IMR-90 (cell line): ENCODE data around the gene TESK2. TPM values are rescaled to one million over a fixed set of nuclear protein-coding genes. Genes with fewer than 3 reads are reported as not detected.

Experiments used
- ATAC-seq: fragments of 200-7000 bp; cut with Tn5 transposase; 2 replicates; pipeline ENCODE4 v1.9.1; 2020; ENCODE audit warnings: low read depth, mild to moderate bottlenecking, moderate library complexity
- BruUV-seq: library from RNA; stranded (reverse); fragments of 400-500 nt; replicated peaks from 2 replicates; lab custom pipeline; 2021; lab: Mats Ljungman, UMichigan
- CTCF ChIA-PET: fragments of 300-600 bp; formaldehyde crosslinking; extraction: SDS; loops from one replicate; lab custom pipeline; 2021; ENCODE audit warnings: antibody characterized with exemption; lab: Yijun Ruan, JAX
- POLR2A ChIA-PET: fragments of 300-600 bp; sonication (Branson Sonifier 250); formaldehyde crosslinking; loops from one replicate; lab custom pipeline; 2022; ENCODE audit warnings: antibody characterized with exemption; ENCODE audit not compliant: unreplicated experiment; lab: Charles Lee
- DNase-seq: peaks from one replicate; pipeline ENCODE4 v3.0.0; 2013
- H2AFZ ChIP-seq: replicated peaks from 2 replicates; pipeline ENCODE3; 2013; ENCODE audit warnings: low read length, mild to moderate bottlenecking; ENCODE audit not compliant: poor library complexity
- H2AK5ac ChIP-seq: 2 replicates; pipeline ENCODE4 v1.6.1; 2013; ENCODE audit warnings: low read depth, low read length, inconsistent platforms
- H2AK9ac ChIP-seq: replicated peaks from 2 replicates; pipeline ENCODE3; 2013; ENCODE audit warnings: mild to moderate bottlenecking, low read depth, low read length, moderate library complexity; ENCODE audit not compliant: poor library complexity
- H2BK120ac ChIP-seq: 2 replicates; pipeline ENCODE4 v1.6.1; 2013; ENCODE audit warnings: low read depth, low read length, inconsistent platforms
- H2BK15ac ChIP-seq: 3 replicates; pipeline ENCODE4 v1.6.1; 2013; ENCODE audit warnings: low read depth, low read length, inconsistent platforms
- H2BK20ac ChIP-seq: 2 replicates; pipeline ENCODE4 v1.6.1; 2013; ENCODE audit warnings: low read depth, mild to moderate bottlenecking, inconsistent platforms, low read length, moderate library complexity
- H2BK5ac ChIP-seq: 2 replicates; pipeline ENCODE4 v1.6.1; 2013; ENCODE audit warnings: mild to moderate bottlenecking, low read depth, low read length, inconsistent platforms; ENCODE audit not compliant: poor library complexity, severe bottlenecking
- H3K14ac ChIP-seq: replicated peaks from 2 replicates; pipeline ENCODE4 v1.6.1; 2013; ENCODE audit warnings: low read depth, low read length, inconsistent platforms
- H3K18ac ChIP-seq: 2 replicates; pipeline ENCODE4 v1.6.1; 2013; ENCODE audit warnings: low read depth, low read length, control low read depth
- H3K23ac ChIP-seq: 2 replicates; pipeline ENCODE4 v1.6.1; 2013; ENCODE audit warnings: low read depth, low read length, inconsistent platforms
- H3K27ac ChIP-seq: 2 replicates; pipeline ENCODE4 v1.5.1; 2013; ENCODE audit warnings: mild to moderate bottlenecking, control low read depth, low read length; ENCODE audit not compliant: insufficient read depth
- H3K27me3 ChIP-seq: 2 replicates; pipeline ENCODE4 v1.6.1; 2013; ENCODE audit warnings: low read length; ENCODE audit not compliant: control insufficient read depth, insufficient read depth
- H3K36me3 ChIP-seq: 2 replicates; pipeline ENCODE4 v1.6.1; 2013; ENCODE audit warnings: low read length, mixed read lengths; ENCODE audit not compliant: control insufficient read depth, insufficient read depth
- H3K4ac ChIP-seq: 2 replicates; pipeline ENCODE4 v1.6.1; 2013; ENCODE audit warnings: low read depth, low read length, inconsistent platforms
- H3K4me1 ChIP-seq: 2 replicates; pipeline ENCODE4 v1.6.1; 2013; ENCODE audit warnings: low read length, mixed read lengths; ENCODE audit not compliant: control insufficient read depth, insufficient read depth
- H3K4me2 ChIP-seq: 2 replicates; pipeline ENCODE4 v1.6.1; 2013; ENCODE audit warnings: low read depth, mild to moderate bottlenecking, control low read depth, low read length, moderate library complexity
- H3K4me3 ChIP-seq: 2 replicates; pipeline ENCODE4 v1.5.1; 2013; ENCODE audit warnings: low read depth, mild to moderate bottlenecking, control low read depth, low read length, moderate library complexity; ENCODE audit not compliant: insufficient read depth
- H3K56ac ChIP-seq: 2 replicates; pipeline ENCODE4 v1.6.1; 2013; ENCODE audit warnings: low read length, inconsistent platforms; ENCODE audit not compliant: insufficient read depth; ENCODE audit errors: extremely low read depth
- H3K79me1 ChIP-seq, 2 experiments: 2 replicates each; pipeline ENCODE4 v1.6.1; 2013; ENCODE audit warnings: low read length in 2 of 2, inconsistent platforms in 1 of 2, low read depth in 1 of 2
- H3K9ac ChIP-seq: 2 replicates; pipeline ENCODE4 v1.6.1; 2013; ENCODE audit warnings: low read depth, low read length, control low read depth
- H3K9me1 ChIP-seq: 2 replicates; pipeline ENCODE4 v1.6.1; 2013; ENCODE audit warnings: low read length, inconsistent platforms; ENCODE audit not compliant: insufficient read depth
- H3K9me3 ChIP-seq: 2 replicates; pipeline ENCODE4 v1.6.1; 2013; ENCODE audit warnings: low read length; ENCODE audit not compliant: control insufficient read depth, insufficient read depth
- H4K20me1 ChIP-seq: 2 replicates; pipeline ENCODE4 v1.6.1; 2013; ENCODE audit warnings: low read length, inconsistent platforms; ENCODE audit not compliant: insufficient read depth
- H4K5ac ChIP-seq: 2 replicates; pipeline ENCODE4 v1.6.1; 2013; ENCODE audit warnings: mild to moderate bottlenecking, low read depth, low read length, control low read depth
- H4K8ac ChIP-seq, 2 experiments: 2 replicates each; pipeline ENCODE4 v1.6.1; 2013; ENCODE audit warnings: low read depth in 2 of 2, low read length in 2 of 2, control low read depth in 1 of 2, inconsistent platforms in 1 of 2
- H4K91ac ChIP-seq: 2 replicates; pipeline ENCODE4 v1.6.1; 2013; ENCODE audit warnings: low read depth, low read length, inconsistent platforms; ENCODE audit not compliant: insufficient read depth
- BHLHE40 ChIP-seq: fragments of 150-350 bp; IDR thresholded peaks from 2 replicates; pipeline ENCODE4 v1.6.1; 2016; ENCODE audit warnings: mild to moderate bottlenecking, low read depth, low read length
- CEBPB ChIP-seq: IDR thresholded peaks from 2 replicates; pipeline ENCODE4 v1.6.1; 2012; ENCODE audit warnings: low read depth, low read length, improper control_type of control experiment
- CHD1 ChIP-seq: IDR thresholded peaks from 2 replicates; pipeline ENCODE4 v1.6.1; 2012; ENCODE audit warnings: low read depth, low read length, improper control_type of control experiment
- CTCF ChIP-seq: conservative IDR thresholded peaks from 2 replicates; pipeline ENCODE4 v1.5.1; 2012; ENCODE audit warnings: mild to moderate bottlenecking, low read depth, low read length, improper control_type of control experiment
- ELK1 ChIP-seq: fragments of 150-350 bp; IDR thresholded peaks from 2 replicates; pipeline ENCODE4 v1.6.1; 2016; ENCODE audit warnings: low read depth, mild to moderate bottlenecking, low read length, moderate library complexity, borderline replicate concordance
- FOS ChIP-seq: fragments of 150-350 bp; IDR thresholded peaks from 2 replicates; pipeline ENCODE4 v1.6.1; 2016; ENCODE audit warnings: low read depth, low read length
- MAFK ChIP-seq: IDR thresholded peaks from 2 replicates; pipeline ENCODE4 v1.6.1; 2012; ENCODE audit warnings: low read depth, low read length, improper control_type of control experiment
- MAZ ChIP-seq: IDR thresholded peaks from 2 replicates; pipeline ENCODE4 v1.6.1; 2012; ENCODE audit warnings: low read depth, mild to moderate bottlenecking, low read length, improper control_type of control experiment, moderate library complexity, borderline replicate concordance
- MXI1 ChIP-seq: IDR thresholded peaks from 2 replicates; pipeline ENCODE4 v1.6.1; 2012; ENCODE audit warnings: low read depth, mild to moderate bottlenecking, low read length, moderate library complexity, borderline replicate concordance
- NFE2L2 ChIP-seq: fragments of 150-350 bp; IDR thresholded peaks from 2 replicates; pipeline ENCODE4 v1.6.1; 2016; ENCODE audit warnings: low read depth, mild to moderate bottlenecking, low read length
- POLR2A ChIP-seq: IDR thresholded peaks from 2 replicates; pipeline ENCODE4 v1.6.1; 2012; ENCODE audit warnings: mild to moderate bottlenecking, low read depth, low read length
- RAD21 ChIP-seq: IDR thresholded peaks from 2 replicates; pipeline ENCODE4 v1.6.1; 2012; ENCODE audit warnings: low read length, improper control_type of control experiment
- RCOR1 ChIP-seq: IDR thresholded peaks from 2 replicates; pipeline ENCODE4 v1.6.1; 2012; ENCODE audit warnings: mild to moderate bottlenecking, low read length, improper control_type of control experiment; ENCODE audit not compliant: insufficient replicate concordance
- RFX5 ChIP-seq: IDR thresholded peaks from 2 replicates; pipeline ENCODE4 v1.8.0; 2012; ENCODE audit warnings: low read depth, mild to moderate bottlenecking, low read length, moderate library complexity
- SMC3 ChIP-seq: fragments of 150-350 bp; IDR thresholded peaks from 2 replicates; pipeline ENCODE4 v1.6.1; 2016; ENCODE audit warnings: low read depth, mild to moderate bottlenecking, antibody characterized with exemption, low read length, moderate library complexity
- USF2 ChIP-seq: fragments of 150-350 bp; IDR thresholded peaks from 2 replicates; pipeline ENCODE4 v1.6.1; 2017; ENCODE audit warnings: mild to moderate bottlenecking, antibody characterized with exemption, low read length, low read depth
- WGBS, 2 experiments: methylation state at CpG; one replicate each; pipeline versions ENCODE4 v1.1.5 to v1.1.7; 2013; ENCODE audit warnings: missing lambda C conversion rate in 2 of 2; ENCODE audit not compliant: insufficient read length in 1 of 2; ENCODE audit errors: extremely low coverage in 2 of 2; 5-methylcytosine and 5-hydroxymethylcytosine counted together
- dilution Hi-C: fragments of 300-500 bp; cut with HindIII; formaldehyde crosslinking; loops from one replicate; pipeline ENCODE4 v1.14.3; 2018; ENCODE audit warnings: low sequenced_read_pairs; ENCODE audit not compliant: unreplicated experiment
- in situ Hi-C: fragments of 300-500 bp; cut with MboI; formaldehyde crosslinking; loops from 3 replicates; pipeline ENCODE4 v1.14.3; 2019; ENCODE audit warnings: low sequenced_read_pairs, inconsistent platforms, mixed read lengths
- intact Hi-C: fragments of 100-400 bp; cut with micrococcal nuclease; formaldehyde crosslinking; loops from 2 replicates; pipeline ENCODE4 v1.10.0; 2022
- polyA plus RNA-seq, 3 experiments: library from polyadenylated mRNA; depleted of rRNA; stranded (reverse); fragments of >200 nt; gene quantifications; 2 replicates each; pipeline ENCODE4 v1.2.3, GENCODE V29; 2012; ENCODE audit warnings: low replicate concordance in 1 of 3
- total RNA-seq: library from RNA; depleted of rRNA; stranded (reverse); fragments of >200 nt; gene quantifications from 2 replicates; pipeline ENCODE4 v1.2.3, GENCODE V29; 2012

Gene TESK2
- total and polyA plus RNA-seq, 2 of the 4 experiments (the other 2 are of a cell fraction) = 0.90 to 1.3 TPM

GRCh38 chr1:45536886-45537285, 45.9 kb upstream of the TESK2 start:
- H3K4me2 ChIP-seq = no peak overlapping the region
- 70% methylated on average over 3 of the region's 4 CpGs; no CpG with 5 or more reads in 1 of the 2 experiments for WGBS, 2 experiments
- dilution Hi-C loops = no loop called here
- DNase-seq = no peak
- no peaks in the 10 kb centered on the region for H3K9me3 ChIP-seq
- no peak overlapping the region for H3K56ac ChIP-seq
- TF ChIP-seq NFE2L2 (no peak), MAZ (no peak), RCOR1 (no peak), ELK1 (no peak), CHD1 (no peak), USF2 (no peak), MXI1 (no peak), SMC3 (no peak), RFX5 (no peak), MAFK (no peak), RAD21 (no peak), POLR2A (no peak), FOS (no peak), BHLHE40 (no peak), CTCF (no peak), CEBPB (no peak)
- H3K36me3 ChIP-seq = no peaks in the 10 kb centered on the region
- intact Hi-C loops = no loop called here
- ATAC-seq = no peak
- no peak overlapping the region for H4K91ac ChIP-seq
- no peak overlapping the region for H4K5ac ChIP-seq
- H3K27ac ChIP-seq = no peak overlapping the region
- no peaks in the 10 kb centered on the region for H3K9me1 ChIP-seq
- H2BK120ac ChIP-seq = no peak overlapping the region
- H2BK20ac ChIP-seq = no peak overlapping the region
- H2AK5ac ChIP-seq = no peak overlapping the region
- ChIA-PET POLR2A (no interaction called here), CTCF (no interaction called here)
- no peaks in the 10 kb centered on the region for H3K4me1 ChIP-seq
- in situ Hi-C loops = no loop called here
- H4K8ac ChIP-seq = no peak overlapping the region
- no peak overlapping the region for H3K18ac ChIP-seq
- H3K79me1 ChIP-seq = no peaks in the 10 kb centered on the region
- no peak overlapping the region for H2AK9ac ChIP-seq
- no peak overlapping the region for H3K4ac ChIP-seq
- no peaks in the 10 kb centered on the region for H4K20me1 ChIP-seq
- H3K4me3 ChIP-seq = no peak overlapping the region
- no peak overlapping the region for H3K14ac ChIP-seq
- no peak overlapping the region for H3K9ac ChIP-seq
- H3K23ac ChIP-seq = no peak overlapping the region
- no peak overlapping the region for H2BK5ac ChIP-seq
- no peak overlapping the region for H2BK15ac ChIP-seq
- no peak overlapping the region for H2AFZ ChIP-seq
- no TSS peak for BruUV-seq
- H3K27me3 ChIP-seq = no peaks in the 10 kb centered on the region
